ENCODE data around the gene COQ9. TPM values are rescaled to one million over a fixed set of nuclear protein-coding genes. Genes with fewer than 3 reads are reported as not detected.

The COQ9 gene
- total RNA-seq, 1 donor from 2014 or later, result 37.6 TPM

- Histone ChIP-seq H3K36me3 (ENCODE audit: control insufficient read depth, insufficient read depth, low read length) (no peaks in the 10 kb centered on the region), H3K4me3 (ENCODE audit: low read depth, low read length) (peak overlapping the region; percentile 74), H3K27me3 (ENCODE audit: control insufficient read depth, insufficient read depth, low read length) (no peaks in the 10 kb centered on the region)
- DNase-seq (ENCODE audit: low read depth), result no peak
- TF ChIP-seq, protein P1, sequence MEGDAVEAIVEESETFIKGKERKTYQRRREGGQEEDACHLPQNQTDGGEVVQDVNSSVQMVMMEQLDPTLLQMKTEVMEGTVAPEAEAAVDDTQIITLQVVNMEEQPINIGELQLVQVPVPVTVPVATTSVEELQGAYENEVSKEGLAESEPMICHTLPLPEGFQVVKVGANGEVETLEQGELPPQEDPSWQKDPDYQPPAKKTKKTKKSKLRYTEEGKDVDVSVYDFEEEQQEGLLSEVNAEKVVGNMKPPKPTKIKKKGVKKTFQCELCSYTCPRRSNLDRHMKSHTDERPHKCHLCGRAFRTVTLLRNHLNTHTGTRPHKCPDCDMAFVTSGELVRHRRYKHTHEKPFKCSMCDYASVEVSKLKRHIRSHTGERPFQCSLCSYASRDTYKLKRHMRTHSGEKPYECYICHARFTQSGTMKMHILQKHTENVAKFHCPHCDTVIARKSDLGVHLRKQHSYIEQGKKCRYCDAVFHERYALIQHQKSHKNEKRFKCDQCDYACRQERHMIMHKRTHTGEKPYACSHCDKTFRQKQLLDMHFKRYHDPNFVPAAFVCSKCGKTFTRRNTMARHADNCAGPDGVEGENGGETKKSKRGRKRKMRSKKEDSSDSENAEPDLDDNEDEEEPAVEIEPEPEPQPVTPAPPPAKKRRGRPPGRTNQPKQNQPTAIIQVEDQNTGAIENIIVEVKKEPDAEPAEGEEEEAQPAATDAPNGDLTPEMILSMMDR (IDR thresholded peaks at IDR 0.05; ENCODE audit: insufficient read depth, low read length, poor library complexity, severe bottlenecking), result no peak
These were observed 15.7 kb downstream of the COQ9 start for GRCh38 chr16:57462978-57463362.

DNA sequence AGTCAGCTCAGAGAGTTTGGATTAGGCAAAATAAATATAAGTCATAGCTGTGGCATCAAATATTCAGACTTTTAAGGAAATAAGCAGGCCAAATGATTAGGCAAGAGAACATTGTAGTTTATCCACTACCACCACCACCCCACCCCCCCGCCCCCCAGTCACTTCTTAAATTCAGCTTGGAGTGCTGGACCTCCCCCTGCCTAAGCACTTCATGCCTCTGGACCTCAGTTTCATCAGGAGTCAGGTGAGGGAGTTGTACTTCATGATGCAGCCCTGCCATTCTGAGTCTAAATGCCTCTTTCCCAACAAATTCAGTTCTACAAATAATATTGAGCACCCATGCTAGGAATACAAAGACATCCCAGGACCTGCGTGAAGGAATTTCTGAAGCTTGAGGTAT, 17.2 kb downstream of the COQ9 start:
- H3K36me3 ChIP-seq (ENCODE audit: control insufficient read depth, insufficient read depth, low read length), result peaks cover 4% of the 10 kb centered on the region
- TF ChIP-seq, protein P1 (IDR thresholded peaks at IDR 0.05; ENCODE audit: insufficient read depth, low read length, poor library complexity, severe bottlenecking), result no peak

DNA sequence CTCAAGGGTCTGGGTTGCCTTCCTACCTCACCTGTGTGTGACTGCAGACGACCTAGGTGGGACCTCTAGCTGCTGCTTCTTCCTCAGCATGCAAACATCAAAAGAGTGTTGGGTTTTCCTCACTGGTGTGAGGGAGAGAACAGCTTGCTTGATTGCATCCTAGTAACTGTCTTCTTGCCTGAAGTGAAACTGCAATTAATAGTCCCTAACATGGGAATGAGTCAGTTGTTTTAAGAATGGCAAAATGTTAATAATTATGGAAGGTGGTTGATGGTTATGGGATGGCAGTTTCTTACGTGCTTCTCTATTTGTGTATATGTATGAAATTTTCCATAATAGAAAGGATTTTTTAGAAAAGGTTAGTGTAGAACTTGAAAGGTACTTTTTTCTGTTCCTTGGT, 21.1 kb downstream of the COQ9 start:
- Histone ChIP-seq H3K27me3 (ENCODE audit: control insufficient read depth, insufficient read depth, low read length) (no peaks in the 10 kb centered on the region), H3K36me3 (ENCODE audit: control insufficient read depth, insufficient read depth, low read length) (peaks cover 7% of the 10 kb centered on the region), H3K4me3 (ENCODE audit: low read depth, low read length) (no peak overlapping the region)
- no peak for DNase-seq (ENCODE audit: low read depth)
- TF ChIP-seq, protein P1 (IDR thresholded peaks at IDR 0.05; ENCODE audit: insufficient read depth, low read length, poor library complexity, severe bottlenecking), result no peak

More for the DNA sequence above, 17.2 kb downstream of the COQ9 start:
- no peak for DNase-seq (ENCODE audit: low read depth)
- Histone ChIP-seq H3K27me3 (ENCODE audit: control insufficient read depth, insufficient read depth, low read length) (no peaks in the 10 kb centered on the region), H3K4me3 (ENCODE audit: low read depth, low read length) (no peak overlapping the region)

- TF ChIP-seq, protein P1 (IDR thresholded peaks at IDR 0.05; ENCODE audit: insufficient read depth, low read length, poor library complexity, severe bottlenecking), result no peak
- Histone ChIP-seq H3K4me3 (ENCODE audit: low read depth, low read length) (no peak overlapping the region), H3K27me3 (ENCODE audit: control insufficient read depth, insufficient read depth, low read length) (no peaks in the 10 kb centered on the region), H3K36me3 (ENCODE audit: control insufficient read depth, insufficient read depth, low read length) (peaks cover 8% of the 10 kb centered on the region)
- no peak for DNase-seq (ENCODE audit: low read depth)
These were observed 21.8 kb downstream of the COQ9 start for GRCh38 chr16:57469046-57469445.

DNA sequence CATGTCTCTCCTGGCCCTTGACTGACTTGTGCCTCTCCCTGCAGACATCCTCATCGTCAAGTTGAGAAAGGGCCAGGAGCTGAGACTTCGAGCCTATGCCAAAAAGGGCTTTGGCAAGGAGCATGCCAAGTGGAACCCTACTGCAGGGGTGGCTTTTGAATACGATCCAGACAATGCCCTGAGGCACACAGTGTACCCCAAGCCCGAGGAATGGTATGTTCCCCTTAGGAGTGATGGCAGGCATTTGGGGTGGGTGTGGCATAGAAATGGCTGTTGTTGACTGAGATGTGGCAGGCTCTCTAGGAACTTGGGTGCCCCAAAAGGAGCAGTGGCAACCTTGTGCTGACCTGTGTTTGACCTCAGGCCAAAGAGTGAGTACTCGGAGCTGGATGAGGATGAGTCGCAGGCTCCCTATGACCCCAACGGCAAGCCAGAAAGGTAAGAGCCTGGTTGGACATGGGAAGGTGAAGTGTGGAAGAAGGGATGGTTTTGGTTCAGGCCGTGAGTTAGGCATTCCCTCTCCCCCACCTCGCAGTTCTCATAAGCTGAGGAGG, 22.7 kb downstream of the COQ9 start:
- Histone ChIP-seq H3K4me3 (ENCODE audit: low read depth, low read length) (no peak overlapping the region), H3K27me3 (ENCODE audit: control insufficient read depth, insufficient read depth, low read length) (no peaks in the 10 kb centered on the region), H3K36me3 (ENCODE audit: control insufficient read depth, insufficient read depth, low read length) (peaks cover 9% of the 10 kb centered on the region)
- TF ChIP-seq, protein P1 (IDR thresholded peaks at IDR 0.05; ENCODE audit: insufficient read depth, low read length, poor library complexity, severe bottlenecking), result no peak
- DNase-seq (ENCODE audit: low read depth), result no peak

GRCh38 chr16:57470711-57471110, 23.4 kb downstream of the COQ9 start:
- TF ChIP-seq, protein P1 (IDR thresholded peaks at IDR 0.05; ENCODE audit: insufficient read depth, low read length, poor library complexity, severe bottlenecking), result no peak
- no peaks in the 10 kb centered on the region for H3K27me3 ChIP-seq (ENCODE audit: control insufficient read depth, insufficient read depth, low read length)
- no peak overlapping the region for H3K4me3 ChIP-seq (ENCODE audit: low read depth, low read length)
- H3K36me3 ChIP-seq (ENCODE audit: control insufficient read depth, insufficient read depth, low read length), result peaks cover 9% of the 10 kb centered on the region
- DNase-seq (ENCODE audit: low read depth), result no peak

All from kidney epithelial cell (primary cell).